Daoy (cell line): Measurements from ENCODE around the gene C2CD2. TPM values are rescaled to one million over a fixed set of nuclear protein-coding genes. Genes with fewer than 3 reads are reported as not detected.

Experiments
- DNase-seq: peaks from one replicate; pipeline ENCODE4 v3.0.0-alpha.2; 2015; ENCODE audit warnings: low read depth
- total RNA-seq: library from RNA; depleted of rRNA; stranded (reverse); fragments of >200 nt; shearing (Covaris generic); gene quantifications from 2 replicates; pipeline ENCODE4 v1.2.3, GENCODE V29; 2014

The C2CD2 gene
- total RNA-seq, 1 experiment from 2014 or later, result 35.4 TPM

- no peak for DNase-seq
These were observed 87.5 kb downstream of the C2CD2 start for GRCh38 chr21:41866274-41866809.

- no peak for DNase-seq
These were observed 88.6 kb downstream of the C2CD2 start for GRCh38 chr21:41865002-41865777.

GRCh38 chr21:41864311-41865001 is 89.4 kb downstream of the C2CD2 start:
- DNase-seq, result no peak

- DNase-seq, result no peak
These were observed 90.4 kb downstream of the C2CD2 start for GRCh38 chr21:41863439-41863740.

GRCh38 chr21:41861987-41862386 is 91.8 kb downstream of the C2CD2 start:
- DNase-seq, result no peak

GRCh38 chr21:41861255-41861654 is 92.6 kb downstream of the C2CD2 start:
- DNase-seq, result no peak

- no peak for DNase-seq
These were observed 94.4 kb downstream of the C2CD2 start for GRCh38 chr21:41859297-41859980.

GRCh38 chr21:41858466-41859296 is 95.1 kb downstream of the C2CD2 start:
- no peak for DNase-seq

GRCh38 chr21:41857771-41858300 is 96.0 kb downstream of the C2CD2 start:
- no peak for DNase-seq

- no peak for DNase-seq
These were observed 97.2 kb downstream of the C2CD2 start for GRCh38 chr21:41856572-41856971.

- no peak for DNase-seq
These were observed 99.3 kb downstream of the C2CD2 start for GRCh38 chr21:41854426-41854995.

- DNase-seq, result no peak
These were observed 100.9 kb downstream of the C2CD2 start for GRCh38 chr21:41852929-41853320.

GRCh38 chr21:41852151-41852928 is 101.5 kb downstream of the C2CD2 start:
- DNase-seq, result no peak

GRCh38 chr21:41851090-41851790 is 102.6 kb downstream of the C2CD2 start:
- DNase-seq, result no peak

GRCh38 chr21:41850085-41850484 is 103.7 kb downstream of the C2CD2 start:
- DNase-seq, result no peak

GRCh38 chr21:41848958-41849580 is 104.7 kb downstream of the C2CD2 start:
- no peak for DNase-seq

- DNase-seq, result no peak
These were observed 105.3 kb downstream of the C2CD2 start for GRCh38 chr21:41848533-41848932.

- peak; percentile 30 for DNase-seq
These were observed 106.6 kb downstream of the C2CD2 start for GRCh38 chr21:41847066-41847804.
